ENCODE measurements around the gene HIPK2.

The HIPK2 gene

DNA sequence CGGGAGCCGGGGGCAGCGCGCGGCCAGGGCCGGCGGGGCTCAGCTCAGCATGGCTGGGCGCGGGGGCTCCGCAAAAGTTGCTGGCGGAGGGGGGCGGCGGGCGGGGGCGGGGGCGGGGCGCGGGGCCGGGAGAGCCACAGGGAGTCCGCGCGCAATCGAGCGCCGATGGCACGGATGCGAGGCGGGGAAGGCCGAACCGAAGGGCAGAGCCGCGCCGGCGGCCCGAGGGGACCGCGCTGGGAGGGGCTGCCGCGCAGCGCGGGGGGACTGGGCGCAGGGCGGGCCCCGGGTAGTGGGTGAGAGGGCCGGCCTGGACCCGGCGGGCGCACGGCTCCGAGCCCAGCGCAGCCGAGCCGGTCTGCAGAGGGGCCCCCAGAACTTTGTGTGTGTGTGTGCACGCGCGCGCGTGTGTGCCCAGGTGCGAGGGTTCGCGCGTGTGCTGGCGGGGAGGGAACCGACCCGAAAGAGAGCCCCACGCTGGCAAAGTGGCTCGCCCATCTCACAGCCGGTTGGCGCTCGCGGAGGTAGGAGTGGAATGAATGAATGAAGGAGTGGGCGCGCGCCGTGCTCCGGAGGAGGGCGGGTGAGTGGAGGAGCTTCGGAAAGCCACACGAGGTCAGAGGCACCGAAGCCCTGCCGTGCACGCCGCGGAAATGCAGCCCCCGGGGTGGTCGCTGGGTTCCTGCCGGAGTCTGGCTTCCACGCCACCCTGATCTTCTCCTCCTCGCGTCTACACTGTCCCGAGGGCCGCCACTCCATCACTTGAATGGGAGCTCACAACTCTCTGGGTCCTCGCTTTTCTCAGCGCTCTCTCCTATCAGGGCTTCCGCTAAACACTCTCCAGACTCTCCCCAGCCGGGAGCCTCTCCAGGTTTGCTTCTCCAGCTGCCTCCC, at the start of gene HIPK2:
Gene HIPK2 (minus strand): TSS at position 51 of the 894 bp plus-strand sequence. CDS start 375 bp downstream, outside the sequence.
- peak; percentile 59 for DNase-seq

DNA sequence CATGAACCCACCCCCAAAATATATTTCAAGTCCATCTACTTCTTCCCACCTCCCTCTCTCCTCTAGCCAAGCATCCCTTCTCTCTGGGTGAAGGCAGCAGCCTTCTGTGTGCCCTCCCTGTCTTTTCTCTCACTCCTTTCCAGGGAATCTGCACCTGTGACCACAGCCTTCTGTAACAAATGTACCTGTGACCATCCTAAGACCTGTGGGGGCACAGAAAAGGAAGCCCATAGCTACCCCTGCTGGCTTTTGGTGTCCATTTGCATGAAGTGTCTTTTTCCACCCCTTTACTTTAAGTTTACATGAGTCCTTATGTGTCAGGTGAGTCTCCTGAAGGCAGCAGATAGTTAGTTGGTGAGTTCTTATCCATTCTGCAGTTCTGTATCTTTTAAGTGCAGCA, 49.2 kb upstream of the HIPK2 start:
- DNase-seq: no peak

DNA sequence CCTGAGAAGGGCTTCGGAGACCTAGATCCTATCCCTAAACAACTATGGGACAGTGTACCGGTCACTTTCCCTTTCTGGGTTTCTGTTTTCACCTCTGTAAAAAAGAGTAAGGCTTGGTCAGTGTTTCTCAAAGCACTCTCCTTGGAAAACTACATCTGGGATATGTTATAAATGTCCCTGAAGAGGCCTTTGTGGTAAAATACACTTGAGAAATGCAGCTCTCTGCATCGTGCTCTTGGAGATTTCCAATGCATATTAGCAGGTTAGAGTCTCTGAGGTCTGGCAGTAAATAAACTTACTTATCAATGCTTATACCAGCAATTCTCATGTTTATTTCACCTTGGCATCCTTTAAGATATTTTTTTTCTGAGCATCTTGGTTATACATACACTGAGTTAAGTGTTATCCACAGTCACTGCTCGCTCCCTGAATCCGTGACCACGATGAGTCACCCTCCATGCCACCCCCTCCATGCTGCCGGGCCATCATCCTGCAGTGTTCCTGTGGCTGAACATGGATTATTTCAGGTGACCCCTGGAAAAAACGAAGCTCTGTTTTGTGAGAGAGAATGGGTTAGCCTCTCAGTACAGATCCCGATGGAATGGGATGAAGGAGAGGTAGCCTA, 48.0 kb upstream of the HIPK2 start:
- DNase-seq: no peak

DNA sequence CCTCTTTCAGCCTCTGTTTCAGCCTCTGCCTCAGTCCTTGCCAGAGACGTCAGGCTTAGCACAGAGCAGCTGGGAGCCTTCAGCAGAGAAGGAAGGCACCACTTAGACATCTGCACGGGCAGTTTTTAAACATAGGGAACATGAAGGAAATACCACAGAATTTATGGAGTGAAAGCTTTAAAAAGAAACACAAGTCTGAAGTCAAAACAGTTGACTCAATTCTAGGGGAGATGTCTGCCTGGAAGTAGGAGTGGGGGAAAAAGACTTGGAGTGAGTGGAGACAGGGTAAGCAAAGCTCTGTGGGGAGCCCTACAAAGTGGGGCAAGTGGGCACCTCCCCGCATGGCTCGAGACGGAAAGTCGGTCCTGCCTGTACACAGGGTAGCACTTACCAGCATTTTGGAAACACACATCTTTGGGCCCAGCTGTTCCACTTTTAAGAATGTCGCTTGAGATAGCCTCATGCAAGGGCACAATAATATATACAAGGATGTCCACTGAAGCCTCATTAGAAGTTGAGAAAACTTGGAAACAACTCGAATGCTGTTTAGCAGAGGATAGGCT, 46.2 kb upstream of the HIPK2 start:
- no peak for DNase-seq

DNA sequence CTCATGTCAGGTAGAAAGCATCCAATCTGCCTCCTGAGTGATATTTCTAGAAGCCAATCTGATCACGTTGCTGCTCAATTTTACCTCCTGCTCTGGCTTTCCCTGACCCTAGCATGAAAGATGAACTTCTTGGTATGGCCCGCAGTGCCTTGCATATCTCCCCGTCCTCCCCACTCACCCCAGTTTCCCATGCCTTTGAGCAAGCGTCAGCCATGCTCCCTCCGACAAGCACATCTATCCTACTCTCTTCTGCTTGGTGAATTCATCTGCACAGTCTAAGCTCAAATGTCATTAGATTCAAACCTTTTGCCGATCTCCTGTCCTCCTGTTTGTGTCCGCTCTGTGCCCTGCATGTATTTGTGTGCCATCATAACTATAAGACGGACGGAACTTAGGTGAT, 45.1 kb upstream of the HIPK2 start:
- DNase-seq: no peak

DNA sequence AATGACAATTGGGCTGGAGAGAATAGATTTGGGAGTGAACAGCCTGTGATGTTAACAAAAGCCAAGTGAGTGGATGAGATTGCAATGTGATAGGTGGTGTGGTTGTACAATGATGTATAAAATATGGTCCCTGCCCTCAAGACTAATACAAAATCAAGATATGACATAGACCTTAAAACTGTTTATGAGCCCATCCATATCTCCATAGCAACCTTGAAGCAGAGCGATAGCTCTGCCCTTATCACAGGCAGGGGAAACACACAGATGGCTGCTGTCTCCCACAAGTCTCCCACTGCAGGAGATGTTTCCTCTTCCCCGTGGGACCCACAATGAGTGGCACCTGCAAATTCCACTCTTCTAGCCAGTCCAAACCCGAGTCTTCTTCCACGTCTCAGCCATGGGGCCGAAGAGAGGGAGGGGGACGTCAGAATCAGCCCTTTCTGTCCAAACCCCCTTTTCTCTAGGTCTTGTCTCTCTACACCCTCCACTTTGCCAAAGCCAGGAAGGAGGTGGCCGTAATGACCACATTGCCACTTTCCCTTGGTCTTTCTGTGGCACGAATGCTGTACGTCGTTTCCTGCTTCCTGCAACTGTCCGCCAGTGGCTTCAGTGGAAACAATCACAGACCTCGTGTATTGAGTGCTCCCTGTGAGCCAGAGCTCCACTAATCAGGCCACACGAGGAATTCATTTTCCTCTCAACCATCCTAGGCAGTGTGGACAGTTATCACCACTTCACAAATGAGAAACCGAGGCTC, 43.7 kb upstream of the HIPK2 start:
- no peak for DNase-seq

DNA sequence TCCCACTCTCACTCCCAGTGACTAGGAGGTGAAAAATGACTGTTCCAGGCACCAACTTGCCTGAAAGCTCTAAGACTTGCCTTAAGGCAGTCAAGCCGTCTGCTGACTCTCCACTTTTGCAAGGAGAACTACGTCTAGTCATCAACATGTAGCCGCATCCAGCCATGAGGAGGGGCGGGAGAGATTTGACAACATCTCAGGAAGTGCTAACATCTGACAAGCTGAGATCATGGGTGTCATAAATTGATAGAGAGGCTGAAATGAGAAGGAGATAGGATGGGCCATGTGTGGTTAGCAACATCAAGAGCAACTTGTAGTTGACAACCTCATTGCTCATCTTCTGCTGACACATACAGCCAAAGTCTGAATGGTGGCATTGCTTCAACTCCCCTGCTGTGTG, 42.3 kb upstream of the HIPK2 start:
- DNase-seq: no peak

DNA sequence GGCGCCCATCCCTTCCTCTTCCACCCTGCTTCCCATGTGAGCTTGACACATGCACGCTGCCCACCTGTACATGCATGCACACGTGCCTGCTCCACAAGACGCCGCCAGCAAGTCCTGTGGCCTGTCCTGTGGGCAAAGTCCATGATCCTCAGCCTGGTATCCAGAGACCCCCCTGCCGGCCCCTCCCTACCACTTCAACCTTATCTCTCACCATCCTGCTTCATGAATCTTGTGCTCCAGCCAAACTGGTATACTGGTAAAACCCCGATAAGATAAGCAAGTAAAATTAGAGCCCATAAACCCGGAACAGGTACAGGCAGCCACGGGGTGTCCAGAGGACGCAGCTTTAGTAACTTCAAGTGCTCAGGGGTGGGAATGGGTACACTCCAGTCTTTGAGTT, 39.5 kb upstream of the HIPK2 start:
- DNase-seq: no peak

DNA sequence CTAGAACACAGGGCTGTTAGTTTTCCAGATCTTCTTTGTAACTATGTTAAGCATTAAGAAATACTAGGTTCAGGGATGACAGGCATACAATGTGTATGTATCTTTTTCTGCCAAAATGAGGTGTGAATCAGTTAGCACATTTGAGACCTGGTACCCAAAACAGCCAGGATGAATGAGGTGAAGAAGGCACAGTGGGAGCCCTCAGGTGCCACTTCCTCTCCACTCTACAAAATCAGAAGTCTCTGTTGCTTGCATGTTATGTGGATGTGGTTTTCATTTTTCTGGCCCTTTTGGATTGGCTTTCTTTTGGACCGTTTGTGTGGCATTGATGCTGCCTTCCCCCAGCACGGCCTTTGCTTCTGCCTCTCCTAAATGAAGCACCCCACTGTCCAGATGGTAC, 35.9 kb upstream of the HIPK2 start:
- DNase-seq: no peak

DNA sequence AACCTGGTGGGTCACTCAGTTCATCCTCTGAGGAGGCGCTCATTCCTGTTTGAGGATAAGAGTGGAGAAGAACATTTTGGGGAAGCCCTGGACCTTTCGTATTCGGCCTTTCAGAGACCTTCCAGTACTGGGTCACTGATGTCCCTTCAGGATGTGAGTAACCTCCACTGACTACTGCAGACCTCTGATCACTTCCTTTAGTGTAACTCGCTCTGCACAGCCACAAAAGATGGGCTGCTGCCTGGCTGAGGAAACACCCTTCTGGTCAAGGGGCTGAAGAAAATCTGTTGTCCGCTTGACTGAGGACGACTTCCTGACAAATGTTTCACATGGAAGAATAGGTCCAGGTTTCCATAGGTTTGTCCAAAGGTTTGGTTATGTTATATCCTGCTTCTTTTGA, 35.4 kb upstream of the HIPK2 start:
- DNase-seq: no peak

DNA sequence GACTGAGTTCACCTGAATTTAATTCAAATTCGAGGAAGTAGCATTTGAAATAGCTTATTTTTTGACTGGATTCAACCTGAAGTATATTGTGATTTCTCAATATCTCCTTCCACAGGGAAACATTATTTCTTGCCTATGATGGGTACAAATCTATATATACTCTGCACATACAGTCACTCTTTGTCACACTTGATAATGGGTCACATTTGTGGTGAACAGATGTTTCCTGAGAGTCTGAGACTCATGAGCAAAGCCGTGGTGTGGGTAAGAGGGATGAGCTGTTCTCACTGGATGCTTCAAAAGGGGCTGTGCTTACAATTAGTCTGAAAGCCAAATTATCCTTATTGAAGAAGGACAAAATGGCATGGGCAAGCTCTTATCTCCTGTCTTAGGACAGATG, 33.3 kb upstream of the HIPK2 start:
- DNase-seq: peak; percentile 19

DNA sequence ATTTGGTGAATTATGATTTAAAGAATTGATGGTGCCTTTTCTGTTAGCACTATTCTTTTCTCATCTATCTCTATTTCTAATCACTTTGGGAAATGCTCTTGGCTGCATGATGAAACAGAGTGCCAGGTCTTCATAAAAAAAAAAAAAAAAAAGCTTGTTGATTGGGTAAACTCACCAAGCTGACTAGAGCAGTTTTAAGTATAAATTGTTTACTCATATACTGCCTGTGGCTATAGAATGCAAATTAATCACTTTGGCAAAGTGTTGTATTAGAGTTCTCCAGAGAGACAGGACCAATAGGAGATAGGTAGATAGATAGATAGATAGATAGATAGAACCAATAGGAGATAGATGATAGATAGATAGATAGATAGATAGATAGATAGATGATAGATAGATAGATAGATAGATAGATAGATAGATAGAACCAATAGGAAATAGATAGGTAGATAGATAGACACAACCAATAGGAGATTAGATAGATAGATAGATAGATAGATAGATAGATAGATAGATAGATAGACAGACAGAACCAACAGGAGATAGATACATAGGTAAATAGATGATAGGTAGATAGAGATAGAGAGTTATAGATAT, 31.1 kb upstream of the HIPK2 start:
- DNase-seq: no peak

DNA sequence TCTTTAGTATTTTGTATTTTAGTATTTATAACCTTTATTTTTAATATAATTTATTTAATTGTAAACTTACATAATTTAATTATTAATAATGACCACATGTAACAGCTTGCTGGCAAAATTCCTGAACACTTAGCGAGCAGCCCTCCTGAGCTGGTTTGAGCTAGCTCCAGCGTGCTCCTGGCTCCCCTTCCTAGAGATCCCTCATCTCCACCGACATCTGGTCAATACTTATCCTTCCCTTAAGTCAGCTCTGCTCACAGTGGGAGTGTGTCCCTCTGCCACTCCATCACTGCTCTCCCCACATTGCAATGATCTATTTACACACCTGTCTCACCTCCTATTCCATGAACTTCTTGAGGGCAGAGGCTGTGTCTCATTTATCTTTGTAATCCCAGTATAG, 30.6 kb upstream of the HIPK2 start:
- DNase-seq: no peak

DNA sequence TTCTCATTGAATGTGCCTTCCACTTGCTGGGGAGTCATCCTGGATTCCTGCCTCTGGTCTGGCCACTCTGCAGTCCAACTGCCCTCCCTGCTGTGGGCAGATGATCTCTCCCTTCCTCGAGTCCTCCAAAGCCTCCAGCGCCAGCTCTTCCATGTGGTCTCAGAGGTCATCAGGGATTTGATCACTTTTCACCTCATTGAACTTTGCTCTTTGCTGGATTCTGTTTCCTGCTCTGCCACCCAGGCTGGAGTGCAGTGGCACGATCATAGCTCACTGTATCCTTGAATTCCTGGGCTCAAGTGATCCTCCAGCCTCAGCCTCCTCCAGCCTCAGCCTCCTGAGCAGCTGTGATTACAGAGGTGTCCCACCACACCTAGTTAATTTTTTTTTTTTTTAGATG, 29.2 kb upstream of the HIPK2 start:
- DNase-seq: no peak

DNA sequence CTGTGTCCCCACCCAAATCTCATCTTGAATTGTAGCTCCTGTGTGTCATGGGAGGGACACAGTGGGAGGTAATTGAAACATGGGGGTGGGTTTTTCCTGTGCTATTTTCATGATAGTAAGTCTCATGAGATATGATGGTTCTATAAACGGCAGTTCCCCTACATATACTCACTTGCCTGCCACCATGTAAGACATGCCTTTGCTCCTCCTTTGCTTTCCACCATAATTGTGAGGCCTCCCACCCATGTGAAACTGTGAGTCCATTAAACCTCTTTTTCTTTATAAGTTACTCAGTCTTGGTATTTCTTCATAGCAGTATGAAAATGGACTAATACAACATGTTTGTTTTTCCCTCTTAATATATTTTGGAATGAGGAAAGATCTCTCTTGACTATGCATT, 26.8 kb upstream of the HIPK2 start:
- no peak for DNase-seq

DNA sequence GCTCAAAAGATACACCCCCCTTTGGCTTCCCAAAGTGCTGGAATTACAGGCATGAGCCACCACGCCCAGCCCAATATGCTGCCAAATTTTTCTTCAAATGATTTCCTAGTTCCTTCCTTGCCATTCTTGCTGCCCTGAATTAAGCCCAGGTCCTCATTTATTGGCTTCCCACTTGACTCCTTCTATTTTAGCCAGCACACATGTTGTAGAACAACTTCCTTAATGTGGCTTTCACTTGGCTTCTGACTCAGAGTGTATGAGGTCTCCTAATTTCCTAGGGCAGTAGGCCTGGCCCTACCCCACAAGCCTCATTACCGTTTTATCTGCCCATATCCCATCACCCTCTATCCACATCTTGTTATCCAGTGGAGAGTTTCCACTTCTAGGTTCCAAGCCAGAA, 21.8 kb upstream of the HIPK2 start:
- peak; percentile 64 for DNase-seq

DNA sequence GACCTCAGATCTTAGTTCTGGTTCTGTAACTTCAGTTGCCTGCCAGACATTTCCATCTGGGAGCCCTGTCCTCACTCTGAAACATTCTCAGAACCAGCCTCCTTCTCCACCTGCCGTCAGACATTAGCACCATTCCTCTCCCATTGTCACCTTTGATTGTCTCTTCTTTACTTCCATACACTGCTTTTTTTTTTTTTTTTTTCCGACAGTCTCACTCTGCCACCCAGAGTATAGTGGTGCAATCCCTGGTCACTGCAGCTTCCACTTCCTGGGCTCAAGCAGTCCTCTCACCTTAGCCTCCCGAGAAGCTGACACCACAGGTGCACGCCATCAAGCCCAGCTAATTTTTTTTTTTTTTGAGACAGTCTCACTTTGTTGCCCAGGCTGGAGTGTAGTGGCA, 21.1 kb upstream of the HIPK2 start:
- DNase-seq: no peak

DNA sequence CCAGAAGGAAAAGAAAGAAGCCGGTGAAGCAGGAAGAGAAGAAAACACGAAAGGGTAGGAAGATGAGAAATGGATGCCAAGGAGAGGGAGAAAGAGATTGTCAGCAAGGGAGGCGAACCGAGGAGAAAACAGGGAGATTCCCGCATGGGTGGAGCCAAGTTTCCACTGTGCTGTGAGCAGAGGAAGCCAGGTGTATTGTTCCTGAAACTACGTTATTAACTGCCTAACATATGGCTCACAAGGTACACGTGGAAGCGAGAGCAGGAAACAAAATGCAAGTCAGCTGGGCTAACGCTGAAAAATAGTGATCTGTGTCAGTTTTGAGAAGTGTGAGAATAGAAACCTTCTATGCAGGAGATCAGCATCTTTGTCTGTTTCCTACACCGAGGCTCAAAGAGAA, 20.4 kb upstream of the HIPK2 start:
- DNase-seq: no peak

DNA sequence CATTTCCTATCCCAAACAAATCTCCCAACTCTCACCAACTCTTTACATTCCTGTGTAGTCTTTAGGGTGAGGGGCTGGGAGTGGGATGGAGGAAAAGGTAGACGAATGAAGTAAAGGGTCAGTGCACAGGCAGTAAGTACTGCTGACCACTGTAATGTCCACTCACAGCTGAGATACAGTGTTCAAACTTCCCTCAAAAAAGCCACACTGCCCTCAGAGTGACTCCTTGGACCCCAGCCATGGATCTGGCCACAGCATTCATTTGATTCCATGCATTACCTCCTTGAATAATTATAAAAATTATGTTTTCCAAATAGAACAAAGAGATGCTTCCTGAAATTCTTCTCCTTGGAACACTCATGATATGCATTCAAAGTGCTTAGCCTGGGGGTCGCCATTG, 19.8 kb upstream of the HIPK2 start:
- DNase-seq: no peak

DNA sequence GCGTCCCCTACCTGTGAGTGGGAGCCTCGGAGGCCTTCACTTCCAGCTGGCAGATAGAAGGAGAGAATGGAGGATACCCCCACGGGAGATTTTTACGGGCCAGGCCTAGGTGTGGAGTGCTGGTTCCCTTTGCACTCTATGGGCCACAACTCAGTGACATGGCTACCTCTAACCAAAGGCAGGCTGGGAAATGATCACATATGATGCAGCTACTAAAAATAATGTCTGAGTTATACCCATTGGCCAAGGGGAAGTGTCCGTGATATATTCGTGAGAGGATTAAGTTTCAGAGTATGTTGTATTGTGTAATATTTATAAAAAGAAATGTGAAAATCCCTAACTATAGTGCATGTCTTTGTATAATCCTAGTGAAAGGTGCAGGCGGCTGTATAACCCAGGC, 13.5 kb upstream of the HIPK2 start:
- DNase-seq: no peak

DNA sequence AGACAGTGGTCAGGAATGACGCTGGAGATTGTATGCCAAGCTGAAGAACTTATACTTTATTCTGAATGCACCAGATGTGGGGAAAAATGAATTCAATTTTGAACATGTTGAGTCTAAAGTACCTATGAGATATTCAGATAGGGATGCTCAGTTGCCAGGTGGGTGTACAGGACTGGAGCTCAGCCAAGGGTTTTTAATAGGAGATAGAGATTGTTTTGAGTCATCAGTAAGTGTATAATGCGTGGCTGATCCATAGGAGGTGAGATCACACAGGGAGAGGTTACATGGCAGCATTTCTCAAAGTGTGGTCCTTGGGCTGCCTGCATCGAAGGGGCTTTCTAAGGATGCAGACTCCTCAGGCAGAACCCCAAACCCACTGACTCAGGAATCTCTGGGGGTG, 6.8 kb upstream of the HIPK2 start:
- no peak for DNase-seq

DNA sequence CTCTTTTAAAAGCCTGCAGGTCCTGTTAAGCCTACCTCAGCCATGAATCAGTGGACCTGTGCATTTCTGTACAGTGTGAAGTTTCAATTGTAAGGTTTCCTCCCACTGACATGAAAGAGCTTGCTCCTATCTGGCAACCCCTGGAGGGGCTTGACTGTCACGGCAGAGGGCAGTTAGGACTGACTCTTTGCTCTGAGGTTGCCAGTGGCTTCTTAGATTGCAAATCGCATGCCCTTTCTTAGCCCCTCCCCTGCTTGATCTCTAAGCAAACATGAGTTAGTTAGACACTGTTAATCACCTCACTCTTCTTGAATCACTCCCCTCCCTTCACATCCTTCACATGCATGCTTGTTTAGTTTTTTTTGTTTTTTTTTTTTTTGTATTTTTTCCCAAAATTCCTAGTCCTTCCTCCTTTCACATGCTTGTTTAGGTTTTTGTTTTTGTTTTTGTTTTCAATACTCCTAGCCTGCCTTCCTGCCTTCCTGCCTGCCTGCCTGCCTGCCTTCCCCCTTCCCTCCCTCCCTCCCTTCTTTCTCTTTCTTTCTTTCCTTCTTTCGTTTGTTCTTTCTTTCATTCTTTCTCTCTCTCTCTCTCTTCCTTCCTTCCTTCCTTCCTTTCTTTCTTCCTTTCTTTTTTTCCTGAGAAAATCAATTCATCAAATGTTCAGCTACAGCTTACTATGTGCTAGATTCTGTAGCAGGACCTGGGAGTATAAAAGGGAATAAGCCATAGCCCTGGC, 6.0 kb upstream of the HIPK2 start:
- no peak for DNase-seq

Measured in GDM1 (cell line).